ENCODE results near the gene SDK2. TPM values are rescaled to one million over a fixed set of nuclear protein-coding genes. Genes with fewer than 3 reads are reported as not detected.

The SDK2 gene
- polyA plus RNA-seq, 1 of the 3 experiments (the other 2 are of a cell fraction), result 0.02 TPM

- Histone ChIP-seq H3K27me3 (ENCODE audit: insufficient read depth) (peaks cover 41% of the 10 kb centered on the region), H3F3A (replicated peaks; ENCODE audit: insufficient read depth) (no peaks in the 10 kb centered on the region), H3K9me3 (no peaks in the 10 kb centered on the region), H3K9me2 (no peaks in the 10 kb centered on the region), H2AFZ (ENCODE audit: low read depth) (no peak overlapping the region), H3K4me2 (peak overlapping the region; percentile 68; the same call in 1 of the 2 replicates), H3K9ac (no peak overlapping the region), H3K4me1 (ENCODE audit: control insufficient read depth in 1 of 2, insufficient read depth in 2 of 2, low read depth in 1 of 2, low read length in 1 of 2) (peaks cover 0 to 14% of the 10 kb centered on the region in 2 experiments; a peak in 1 of 4 replicates), H3K79me2 (ENCODE audit: insufficient read depth) (no peaks in the 10 kb centered on the region), H3K4me3 (ENCODE audit: low read depth in 2 of 2, low read length in 1 of 2) (peak overlapping the region; percentile 12 to 28; a peak in 3 of 4 replicates), H4K20me1 (ENCODE audit: insufficient read depth) (no peaks in the 10 kb centered on the region), H3K27ac (ENCODE audit: low read depth in 2 of 2, low read length in 1 of 2) (no peak overlapping the region), H3K36me3 (replicated peaks in 1 of 2; ENCODE audit: control insufficient read depth in 1 of 2, insufficient read depth in 2 of 2, low read length in 1 of 2) (no peaks in the 10 kb centered on the region)
- ChIA-PET CTCF (interaction anchor here (0.6 to 9.8 kb wide), 34 partner anchors 9 to 556 kb away, joined by 3 to 118 read pairs (median 4); no protein-coding TSS in a partner anchor), POLR2A (no interaction called here)
- WGBS (ENCODE audit: low lambda C conversion rate), result 2% methylated on average over 57 of the region's 68 CpGs
- DNase-seq, result peak; percentile 85
- TF ChIP-seq POLR2AphosphoS5 (IDR thresholded peaks at IDR 0.05; ENCODE audit: low read depth, low read length) (no peak), RAD21 (IDR thresholded peaks at IDR 0.05; ENCODE audit: low read length) (peak; percentile 58), RCOR1 (IDR thresholded peaks at IDR 0.05; ENCODE audit: low read length) (0 out of 2 replicates have a peak, but pooled peaks have one; percentile 13)
Measured at GRCh38 chr17:73643001-73643851, 1.0 kb downstream of the SDK2 start.

GRCh38 chr17:73642659-73643000, 1.6 kb downstream of the SDK2 start:
- no peak overlapping the region for H3K9ac ChIP-seq
- TF ChIP-seq FOXM1 (IDR thresholded peaks at IDR 0.05; ENCODE audit: low read depth) (no peak), MEF2A (IDR thresholded peaks at IDR 0.05; ENCODE audit: borderline replicate concordance, low read depth) (no peak), CHD2 (IDR thresholded peaks at IDR 0.05; ENCODE audit: low read length, partially characterized antibody) (no peak), EP300 (IDR thresholded peaks at IDR 0.05; ENCODE audit: borderline replicate concordance in 1 of 2, low read depth in 1 of 2, low read length in 1 of 2) (no peak), TAF1 (IDR thresholded peaks at IDR 0.05; ENCODE audit: borderline replicate concordance, low read depth, low read length) (no peak), FOSL2 (IDR thresholded peaks at IDR 0.05; ENCODE audit: borderline replicate concordance, low read depth) (no peak), PBX3 (IDR thresholded peaks at IDR 0.05) (no peak), YY1 (IDR thresholded peaks at IDR 0.05; ENCODE audit: low read depth) (no peak), RAD21 (IDR thresholded peaks at IDR 0.05; ENCODE audit: low read length) (no peak), RFX5 (IDR thresholded peaks at IDR 0.05; ENCODE audit: low read length) (no peak), SIN3A (IDR thresholded peaks at IDR 0.05; ENCODE audit: borderline replicate concordance, low read depth, low read length) (no peak), ELF1 (IDR thresholded peaks at IDR 0.05) (no peak), CTCF (IDR thresholded peaks at IDR 0.05) (no peak), FOXJ3 (CRISPR knock-in tag; IDR thresholded peaks at IDR 0.05) (no peak), REST (IDR thresholded peaks at IDR 0.05; ENCODE audit: low read depth, low read length) (no peak), ZBTB33 (IDR thresholded peaks at IDR 0.05; ENCODE audit: borderline replicate concordance, low read depth) (no peak)

More at GRCh38 chr17:73642659-73643000, 1.6 kb downstream of the SDK2 start:
- peaks cover 41% of the 10 kb centered on the region for H3K27me3 ChIP-seq (ENCODE audit: insufficient read depth)
- peaks cover 0 to 14% of the 10 kb centered on the region in 2 experiments; a peak in 1 of 4 replicates for H3K4me1 ChIP-seq (ENCODE audit: control insufficient read depth in 1 of 2, insufficient read depth in 2 of 2, low read depth in 1 of 2, low read length in 1 of 2)
- ChIA-PET CTCF (interaction anchor here (0.7 to 9.8 kb wide), 26 partner anchors 8 to 557 kb away, joined by 3 to 118 read pairs (median 4); no protein-coding TSS in a partner anchor), POLR2A (no interaction called here)
- WGBS (ENCODE audit: low lambda C conversion rate), result 4% methylated on average over 11 of the region's 11 CpGs
- H3K9me3 ChIP-seq, result no peaks in the 10 kb centered on the region
- no peaks in the 10 kb centered on the region for H3F3A ChIP-seq (replicated peaks; ENCODE audit: insufficient read depth)
- H3K9me2 ChIP-seq, result no peaks in the 10 kb centered on the region
- no peak overlapping the region for H2AFZ ChIP-seq (ENCODE audit: low read depth)
- H3K79me2 ChIP-seq (ENCODE audit: insufficient read depth), result no peaks in the 10 kb centered on the region
- H3K4me2 ChIP-seq, result peak overlapping the region; percentile 68; the same call in 1 of the 2 replicates
- H3K4me3 ChIP-seq (ENCODE audit: low read depth in 2 of 2, low read length in 1 of 2), result peak overlapping the region in 1 of 2 experiments; percentile 12; a peak in 2 of 4 replicates
- no peak for DNase-seq
- no peaks in the 10 kb centered on the region for H4K20me1 ChIP-seq (ENCODE audit: insufficient read depth)
- H3K36me3 ChIP-seq (replicated peaks in 1 of 2; ENCODE audit: control insufficient read depth in 1 of 2, insufficient read depth in 2 of 2, low read length in 1 of 2), result no peaks in the 10 kb centered on the region
- H3K27ac ChIP-seq (ENCODE audit: low read depth in 2 of 2, low read length in 1 of 2), result no peak overlapping the region
